GM13976 (cell line): ENCODE data around the gene RAB11FIP3.

Experiments used
- DNase-seq: peaks from one replicate; pipeline ENCODE4 v3.0.0; 2012; ENCODE audit warnings: low spot score
- CTCF ChIP-seq: IDR thresholded peaks from 2 replicates; pipeline ENCODE4 v1.5.1; 2012; ENCODE audit warnings: borderline replicate concordance, mild to moderate bottlenecking; ENCODE audit not compliant: insufficient read depth; ENCODE audit errors: extremely low read depth, missing control alignments, control extremely low read depth
- in situ Hi-C: fragments of 300-500 bp; cut with MboI; formaldehyde crosslinking; loops from one replicate; pipeline ENCODE4 v1.12.0; 2022; ENCODE audit warnings: low sequenced_read_pairs, mixed read lengths, inconsistent platforms; ENCODE audit not compliant: unreplicated experiment

RAB11FIP3 gene

DNA sequence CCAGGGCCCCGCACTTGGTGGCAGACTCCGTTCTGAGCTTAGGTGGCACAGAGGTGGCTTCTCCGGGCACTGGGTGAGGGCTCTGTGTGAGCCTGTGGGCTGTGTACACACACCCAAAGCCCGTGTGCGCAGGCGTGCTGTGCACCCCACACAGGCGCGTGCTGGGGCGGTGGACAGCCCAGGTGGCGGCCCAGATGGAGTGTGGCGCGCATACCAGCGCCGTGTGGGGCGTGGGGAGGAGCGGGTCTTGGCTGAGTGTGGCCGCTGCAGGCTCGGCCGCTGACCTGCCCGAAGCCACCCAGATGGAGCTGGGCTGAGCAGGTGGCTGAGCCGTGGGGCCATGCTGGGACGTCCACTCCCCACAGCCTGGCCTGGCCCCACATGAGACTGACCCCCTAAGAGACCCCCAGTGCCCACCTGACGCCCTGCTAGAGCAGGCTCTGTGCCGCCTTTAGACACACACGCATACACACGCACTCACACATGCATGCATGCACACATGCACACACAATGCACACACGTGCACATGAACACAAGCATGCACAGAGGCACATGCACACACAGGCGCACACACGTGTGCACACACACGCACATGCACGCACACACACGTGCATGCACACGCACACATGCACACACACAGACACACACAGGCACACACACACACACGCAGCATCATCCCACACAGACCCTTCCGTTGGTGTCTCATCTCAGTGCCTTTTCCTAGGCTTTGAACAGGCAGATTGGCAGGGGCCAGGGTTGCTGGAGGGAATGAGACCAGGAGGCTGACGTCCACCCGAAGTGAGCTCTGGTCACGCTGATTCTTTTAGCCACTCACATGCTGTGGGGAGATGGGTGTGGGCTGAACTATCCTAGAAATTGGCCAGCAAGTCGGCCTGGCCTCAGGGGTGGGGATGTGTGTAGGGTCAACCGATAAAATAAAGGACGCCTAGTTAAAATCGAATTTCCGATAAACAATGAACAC is 136.8 kb downstream of the RAB11FIP3 start:
- in situ Hi-C loops, result no loop called here
- TF ChIP-seq CTCF, result no peak
- no peak for DNase-seq

GRCh38 chr16:563072-563644 is 137.7 kb downstream of the RAB11FIP3 start:
- in situ Hi-C loops, result no loop called here
- no peak for TF ChIP-seq CTCF
- no peak for DNase-seq

DNA sequence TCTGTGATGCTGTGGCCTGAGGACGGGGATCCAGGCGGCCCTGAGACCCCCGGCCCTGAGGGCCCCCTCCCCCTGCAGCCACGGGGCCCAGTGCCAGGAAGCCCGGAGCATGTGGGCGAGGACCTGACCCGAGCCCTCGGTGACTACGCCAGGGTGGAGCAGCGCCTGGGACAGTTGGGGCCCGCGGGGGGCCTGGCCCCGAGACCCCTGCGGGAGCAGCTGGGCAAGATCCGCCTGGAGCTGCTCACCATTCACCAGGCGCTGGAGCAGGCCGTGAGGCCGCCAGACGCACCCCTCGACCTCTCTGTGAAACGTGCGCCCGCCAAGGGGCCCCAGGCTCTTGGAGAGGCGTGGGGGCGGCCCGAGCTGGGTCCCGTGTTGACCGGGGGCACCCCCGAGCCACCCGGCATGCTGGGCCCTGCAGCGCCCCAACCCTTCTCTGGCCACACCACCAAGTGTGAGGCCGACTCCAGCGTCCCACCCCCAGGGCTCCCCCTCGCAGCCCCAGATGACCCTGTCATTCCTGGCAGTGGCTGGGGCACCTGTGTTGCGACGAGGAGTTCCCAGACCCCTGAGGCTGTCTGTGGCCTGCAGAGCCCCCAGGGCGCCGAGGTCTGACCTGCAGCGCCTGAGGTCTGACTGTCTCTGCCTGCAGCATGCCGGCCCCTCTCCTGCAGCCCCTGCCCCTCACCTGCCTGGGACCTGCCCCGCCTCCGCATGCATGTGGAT is 139.4 kb downstream of the RAB11FIP3 start:
- in situ Hi-C loops, result no loop called here
- DNase-seq, result no peak
- no peak for TF ChIP-seq CTCF

- in situ Hi-C loops, result no loop called here
- DNase-seq, result no peak
- no peak for TF ChIP-seq CTCF
Observed at GRCh38 chr16:565419-566330, 140.2 kb downstream of the RAB11FIP3 start.

DNA sequence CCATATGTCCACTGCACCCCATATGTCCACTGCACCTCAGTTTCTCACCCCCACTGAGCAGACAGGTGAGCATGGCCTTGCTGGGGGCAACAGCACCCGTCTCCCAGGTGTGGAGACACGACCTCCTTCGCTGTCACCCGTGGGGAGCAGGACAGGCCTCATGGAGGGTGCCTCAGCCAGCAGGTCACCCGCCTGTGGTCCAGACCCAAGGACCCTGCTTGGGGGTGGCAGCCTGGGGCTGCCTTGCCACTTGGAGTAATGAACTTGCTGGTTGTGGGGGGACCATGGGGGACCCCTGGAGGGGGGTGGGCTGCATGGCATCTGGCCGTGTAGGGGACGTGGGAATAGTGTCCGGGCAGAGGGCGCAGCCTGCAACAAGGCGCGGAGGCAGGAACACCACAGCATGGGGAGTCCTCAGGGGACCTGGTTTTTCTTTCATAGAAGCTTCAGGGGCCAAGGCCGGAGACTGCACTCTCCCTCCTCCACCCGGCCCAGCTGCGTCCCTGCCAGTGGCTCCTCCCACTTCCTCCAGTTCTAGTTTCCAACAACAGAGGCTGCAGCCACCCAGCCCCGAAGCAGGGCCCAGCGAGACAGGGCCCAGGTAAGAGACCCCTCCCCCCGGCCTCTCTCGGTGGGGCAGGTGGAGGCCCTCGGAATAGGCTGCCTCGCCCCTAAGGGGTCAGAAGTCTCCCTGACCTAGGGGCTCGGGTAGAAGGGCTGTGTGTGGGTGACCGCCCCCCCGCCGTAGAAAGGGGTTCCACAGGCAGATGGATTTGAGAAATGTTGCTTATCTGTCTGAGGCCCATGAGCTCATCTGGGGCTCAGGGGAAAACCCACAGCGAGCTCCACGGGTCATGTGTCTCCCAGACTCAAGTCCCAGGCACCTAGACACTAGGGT is 141.3 kb downstream of the RAB11FIP3 start, which contains the start of gene NHLRC4:
Gene NHLRC4 (plus strand): TSS at position 531 of the 898 bp plus-strand sequence. CDS start 1,043 bp downstream, outside the sequence.
- TF ChIP-seq CTCF, result no peak
- in situ Hi-C loops, result no loop called here
- peak; percentile 94 for DNase-seq
